Cardiac fibroblast (primary cell): ENCODE results near the gene MAGEA8.
"Not testable (repeated sequence)": the region's sequence is repeated elsewhere in the genome, so short reads cannot be mapped to it uniquely, and the experiment has no call there.

Source experiments
- DNase-seq, 2 donors: peaks; one replicate each; pipeline versions ENCODE4 v3.0.0 to v3.0.0-alpha.2; 2010; ENCODE audit warnings: low read depth in 2 of 2
- H3K4me3 ChIP-seq, 2 donors: replicated peaks in 1 of 2; 1 replicate in 1 of 2; 2 replicates in 1 of 2; pipeline ENCODE4 v1.5.1; 2011; ENCODE audit warnings: low read depth in 2 of 2, low read length in 2 of 2, mild to moderate bottlenecking in 2 of 2, moderate library complexity in 1 of 2
- TF ChIP-seq, protein P1 (sequence below): IDR thresholded peaks from one replicate; pipeline ENCODE4 v1.5.1; 2011; ENCODE audit warnings: low read depth, mild to moderate bottlenecking, low read length, inconsistent platforms

Gene MAGEA8

DNA sequence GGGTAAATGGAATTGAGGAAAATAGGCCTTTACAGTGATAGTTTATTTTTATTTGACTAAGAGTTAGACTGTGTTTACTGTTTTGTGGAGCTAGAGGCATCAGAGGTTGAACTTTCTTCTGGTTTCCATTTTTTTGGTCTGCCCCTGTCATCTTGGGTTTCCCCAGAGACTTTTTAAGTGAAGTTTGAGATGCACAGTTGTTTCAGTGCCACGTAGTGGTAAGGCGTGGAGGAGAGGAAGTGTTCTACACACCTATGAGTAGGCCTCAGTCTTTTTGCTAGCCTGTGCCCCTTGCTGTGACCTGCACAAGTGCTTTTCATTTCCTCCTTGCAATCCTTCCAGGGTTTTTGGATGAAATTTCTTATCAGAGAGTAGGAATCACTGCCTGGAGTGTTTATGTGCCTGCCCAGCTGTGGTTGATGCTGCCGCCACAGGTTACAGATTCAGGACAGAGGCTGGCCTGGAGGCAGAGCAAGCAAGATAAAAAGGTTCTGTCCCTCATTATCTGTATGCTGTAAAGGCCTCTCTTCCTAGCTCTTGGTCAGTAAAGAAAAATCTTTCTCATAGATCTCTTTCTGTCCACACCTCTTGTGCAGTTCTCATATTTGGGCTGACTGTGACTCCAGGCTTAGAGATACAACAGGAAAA is 35.9 kb downstream of the MAGEA8 start:
- no peak for DNase-seq
- TF ChIP-seq, protein P1, sequence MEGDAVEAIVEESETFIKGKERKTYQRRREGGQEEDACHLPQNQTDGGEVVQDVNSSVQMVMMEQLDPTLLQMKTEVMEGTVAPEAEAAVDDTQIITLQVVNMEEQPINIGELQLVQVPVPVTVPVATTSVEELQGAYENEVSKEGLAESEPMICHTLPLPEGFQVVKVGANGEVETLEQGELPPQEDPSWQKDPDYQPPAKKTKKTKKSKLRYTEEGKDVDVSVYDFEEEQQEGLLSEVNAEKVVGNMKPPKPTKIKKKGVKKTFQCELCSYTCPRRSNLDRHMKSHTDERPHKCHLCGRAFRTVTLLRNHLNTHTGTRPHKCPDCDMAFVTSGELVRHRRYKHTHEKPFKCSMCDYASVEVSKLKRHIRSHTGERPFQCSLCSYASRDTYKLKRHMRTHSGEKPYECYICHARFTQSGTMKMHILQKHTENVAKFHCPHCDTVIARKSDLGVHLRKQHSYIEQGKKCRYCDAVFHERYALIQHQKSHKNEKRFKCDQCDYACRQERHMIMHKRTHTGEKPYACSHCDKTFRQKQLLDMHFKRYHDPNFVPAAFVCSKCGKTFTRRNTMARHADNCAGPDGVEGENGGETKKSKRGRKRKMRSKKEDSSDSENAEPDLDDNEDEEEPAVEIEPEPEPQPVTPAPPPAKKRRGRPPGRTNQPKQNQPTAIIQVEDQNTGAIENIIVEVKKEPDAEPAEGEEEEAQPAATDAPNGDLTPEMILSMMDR: no peak

DNA sequence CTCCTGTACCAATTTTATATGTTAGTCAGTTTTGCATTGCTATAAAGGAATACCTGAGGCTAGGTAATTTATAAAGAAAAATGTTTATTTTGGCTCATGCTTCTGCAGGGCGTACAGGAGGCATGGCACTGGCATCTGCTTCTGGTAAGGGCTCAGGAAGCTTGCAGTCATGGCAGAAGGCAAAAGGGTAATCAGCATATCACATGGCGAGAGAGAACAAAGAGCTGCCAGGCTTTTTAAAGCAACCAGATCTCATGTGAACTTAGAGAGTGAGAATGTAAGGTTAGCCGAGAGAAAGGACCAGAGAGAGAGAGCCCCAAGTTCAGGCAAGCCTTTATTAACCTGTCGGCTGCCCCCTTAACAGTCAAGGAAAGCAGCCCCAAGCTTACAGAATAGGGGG is 42.9 kb downstream of the MAGEA8 start:
- not testable (repeated sequence) for H3K4me3 ChIP-seq, DNase-seq

More for the DNA sequence above, 35.9 kb downstream of the MAGEA8 start:
- no peak overlapping the region for H3K4me3 ChIP-seq

DNA sequence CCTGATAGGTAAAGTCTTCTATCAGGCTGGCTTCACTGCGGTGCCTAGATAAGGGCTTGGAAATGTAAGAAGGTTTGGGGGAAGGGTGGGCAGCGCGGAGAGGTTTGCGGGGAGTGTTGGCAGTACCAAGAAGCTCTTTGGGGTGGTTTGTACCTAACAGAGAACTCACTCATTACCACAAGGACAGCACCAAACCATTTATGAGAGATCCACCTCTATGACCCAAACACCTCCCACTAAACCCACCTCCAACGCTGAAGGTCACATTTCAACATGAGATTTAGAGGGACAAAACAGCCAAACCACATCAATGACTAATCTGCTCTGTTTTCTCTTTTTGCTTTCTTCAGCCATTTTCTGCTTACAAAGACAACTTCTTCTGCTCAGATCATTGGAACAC is 43.5 kb downstream of the MAGEA8 start:
- not testable (repeated sequence) for H3K4me3 ChIP-seq, DNase-seq

DNA sequence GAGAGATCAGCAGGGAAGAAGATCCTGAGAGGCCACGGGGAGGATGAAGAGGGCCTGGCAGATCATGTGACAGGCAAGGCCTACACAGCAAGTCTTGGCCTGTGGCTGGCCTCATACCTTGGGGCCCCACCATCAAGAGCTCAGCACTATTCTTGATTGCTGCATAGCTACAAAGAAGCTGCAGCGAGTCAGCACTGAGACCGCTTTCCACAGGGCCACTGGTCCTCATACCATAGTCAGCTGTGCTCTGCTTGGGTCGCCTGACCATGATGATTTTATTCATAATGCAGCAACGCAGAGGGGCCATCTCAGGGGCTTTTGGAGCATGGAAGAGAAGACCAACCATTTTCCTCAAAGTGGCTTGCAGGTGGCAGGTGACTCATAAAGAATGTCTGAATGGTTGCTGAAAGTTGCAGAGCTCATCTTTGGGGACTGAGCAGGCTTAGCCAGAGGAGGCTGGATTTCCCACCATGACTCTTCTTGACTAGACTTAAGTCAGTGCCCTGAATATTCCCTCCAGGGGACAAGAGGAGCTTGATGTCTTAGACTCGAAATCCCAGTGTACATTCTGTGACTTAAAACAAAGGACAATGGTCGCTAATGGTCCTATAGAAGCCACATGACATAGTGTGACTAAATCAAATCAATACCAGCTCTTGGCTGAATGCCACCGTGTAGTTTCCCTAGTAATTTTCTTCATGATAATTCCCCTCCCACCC is 46.4 kb downstream of the MAGEA8 start:
- not testable (repeated sequence) for DNase-seq, H3K4me3 ChIP-seq

DNA sequence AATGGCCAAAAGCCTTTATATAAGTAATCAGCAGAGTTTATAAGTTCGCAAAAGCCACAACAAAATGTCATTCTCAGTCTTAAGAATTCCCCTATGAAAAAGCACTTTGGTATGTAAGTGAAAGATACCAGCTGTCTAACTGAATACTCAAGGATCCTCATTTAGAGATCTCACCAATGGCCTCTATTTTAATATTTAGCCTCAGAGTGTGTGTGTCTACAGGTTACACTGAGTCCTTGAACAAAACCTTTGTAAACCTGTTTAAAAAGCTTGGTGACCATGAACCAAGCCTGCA is 46.9 kb downstream of the MAGEA8 start:
- not testable (repeated sequence) for DNase-seq, H3K4me3 ChIP-seq

DNA sequence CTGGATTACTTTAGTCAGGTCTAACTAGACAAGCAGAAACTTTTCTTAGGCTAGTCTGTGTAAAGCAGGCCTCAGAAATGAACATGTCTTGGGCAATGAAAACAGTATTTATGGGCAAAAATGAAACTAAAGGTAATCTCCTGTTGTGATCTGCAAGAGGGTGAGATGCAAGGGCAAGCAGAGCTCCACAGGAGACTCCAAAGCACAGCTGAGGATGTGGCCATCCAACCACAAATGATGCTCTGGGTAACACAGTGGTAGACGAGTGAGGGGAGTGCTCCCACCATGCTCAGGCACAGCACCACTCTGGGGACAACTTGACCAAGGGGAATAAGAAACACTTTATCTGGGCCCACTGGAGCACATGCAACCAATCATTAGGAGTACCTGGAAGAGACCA is 47.7 kb downstream of the MAGEA8 start:
- not testable (repeated sequence) for DNase-seq, H3K4me3 ChIP-seq

DNA sequence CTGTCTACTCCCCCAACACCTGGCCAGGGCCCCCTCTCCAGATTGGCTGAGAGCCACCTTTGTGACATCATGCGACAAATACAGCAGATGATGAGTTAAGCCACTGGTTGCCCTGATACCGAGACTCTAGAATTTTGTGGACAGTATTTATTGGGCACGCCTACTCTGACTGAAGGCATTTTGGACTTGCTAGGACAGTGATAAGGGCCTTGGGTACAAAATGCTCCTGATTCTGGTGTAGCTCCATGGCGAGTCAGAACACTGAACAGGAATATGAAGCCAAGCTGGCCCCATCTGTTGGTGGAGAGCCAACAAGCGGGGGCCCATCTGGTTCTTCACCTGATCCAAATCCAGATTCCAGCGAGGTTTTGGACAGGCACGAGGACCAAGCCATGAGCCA is 48.4 kb downstream of the MAGEA8 start, which contains the start of gene HSFX4:
TSS of gene HSFX4 (plus strand) at position 174 of the 400 bp plus-strand sequence. CDS start at position 246, 72 bp downstream.
- H3K4me3 ChIP-seq, DNase-seq: not testable (repeated sequence)

DNA sequence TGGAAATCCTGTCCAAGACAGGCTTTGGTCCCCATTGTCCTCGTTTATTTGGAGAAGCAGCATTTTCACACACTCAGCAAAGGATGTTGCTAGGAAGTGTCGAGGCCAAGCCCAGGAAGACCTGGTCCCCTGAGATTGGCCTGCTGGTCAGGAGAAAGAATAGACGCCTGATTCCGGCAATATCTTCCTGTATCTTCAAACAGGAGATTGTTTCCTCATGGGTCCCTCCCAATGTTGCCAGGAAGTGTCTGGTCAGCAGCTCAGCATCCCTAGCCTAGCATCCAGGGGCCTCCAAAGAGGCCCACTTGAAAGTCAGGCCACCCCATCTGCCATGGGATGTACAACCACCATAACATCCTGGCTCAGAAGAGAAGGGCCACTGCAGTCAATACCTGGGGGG is 50.4 kb downstream of the MAGEA8 start:
- not testable (repeated sequence) for DNase-seq, H3K4me3 ChIP-seq

DNA sequence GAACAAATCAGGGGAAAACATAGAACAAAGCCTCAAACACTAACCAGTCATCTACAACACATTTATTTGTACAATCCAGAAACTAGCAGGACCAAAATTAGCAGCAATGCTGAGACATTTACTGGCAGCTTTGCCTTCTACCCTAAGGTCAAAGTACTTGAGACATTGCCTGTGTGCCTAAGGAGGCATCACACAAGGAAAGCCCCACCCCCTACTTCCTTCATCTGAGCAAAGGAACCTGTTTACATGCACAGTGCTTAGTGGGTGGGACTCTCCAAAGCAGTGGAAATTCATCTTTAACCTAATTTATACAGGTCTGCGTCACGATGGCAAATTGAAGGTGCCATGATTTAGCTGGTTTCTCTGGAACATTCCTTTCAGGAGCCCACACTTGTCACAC is 51.2 kb downstream of the MAGEA8 start:
- H3K4me3 ChIP-seq, DNase-seq: not testable (repeated sequence)

DNA sequence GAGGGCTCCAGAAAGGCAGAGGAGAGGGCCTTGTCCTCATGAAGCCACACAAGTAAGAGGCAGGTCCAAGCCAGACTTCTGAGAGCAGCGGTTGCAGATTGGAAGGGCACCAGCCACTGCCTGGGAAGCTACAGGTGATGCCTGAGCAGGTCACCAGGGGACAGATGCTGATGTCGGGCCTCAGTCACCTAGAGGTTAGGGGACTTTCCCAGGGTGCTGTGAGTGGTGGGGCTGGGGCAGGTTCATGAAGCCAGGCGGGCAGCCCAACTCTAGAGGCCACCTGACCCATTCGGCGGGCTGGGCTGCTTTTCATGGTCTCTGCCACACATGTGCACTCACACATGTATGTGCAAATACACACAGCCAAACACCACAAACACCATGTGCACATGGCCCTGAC is 52.0 kb downstream of the MAGEA8 start:
- H3K4me3 ChIP-seq, DNase-seq: not testable (repeated sequence)

DNA sequence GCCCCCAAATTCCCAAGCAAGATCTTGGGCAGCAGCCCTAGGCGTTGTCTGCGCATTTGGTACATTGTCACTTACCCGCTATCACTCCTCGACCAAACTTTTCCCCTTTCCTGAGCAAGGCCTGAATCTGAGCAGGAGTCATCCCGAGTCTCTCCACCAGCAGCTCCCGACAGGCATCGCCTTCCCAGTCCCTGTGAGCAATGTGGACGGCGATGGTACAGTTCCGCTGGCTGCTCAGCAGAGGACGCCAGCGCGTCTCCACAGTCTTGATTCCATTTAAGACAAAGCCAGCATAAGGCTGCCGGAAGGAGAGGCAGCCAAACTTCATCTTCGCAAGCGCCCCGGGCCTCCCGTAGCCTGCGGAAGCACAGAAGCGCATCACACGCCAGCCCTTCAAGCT is 52.6 kb downstream of the MAGEA8 start:
- H3K4me3 ChIP-seq, DNase-seq: not testable (repeated sequence)
